Colonic mucosa (tissue), 4 donors: Measurements from ENCODE around the gene MAJIN. TPM values are rescaled to one million over a fixed set of nuclear protein-coding genes. Genes with fewer than 3 reads are reported as not detected.
A peak's percentile ranks its signal among the peaks of the same experiment; 100 is the strongest.
"Not testable (repeated sequence)": the region's sequence is repeated elsewhere in the genome, so short reads cannot be mapped to it uniquely, and the experiment has no call there.

ENCODE experiments used
- DNase-seq: peaks from one replicate; pipeline ENCODE4 v3.0.0-alpha.2; 2020
- H3K27ac ChIP-seq: fragments of 200-600 bp; one replicate; pipeline ENCODE4 v1.8.0; 2021
- H3K27me3 ChIP-seq: fragments of 200-600 bp; one replicate; pipeline ENCODE4 v1.8.0; 2021
- H3K36me3 ChIP-seq: fragments of 200-600 bp; one replicate; pipeline ENCODE4 v1.8.0; 2021
- H3K4me1 ChIP-seq: fragments of 200-600 bp; one replicate; pipeline ENCODE4 v1.8.0; 2021; ENCODE audit warnings: mild to moderate bottlenecking
- H3K4me3 ChIP-seq: fragments of 200-600 bp; one replicate; pipeline ENCODE4 v1.8.0; 2021
- H3K9ac ChIP-seq, 2 donors: one replicate each; pipeline ENCODE4 v1.7.0; 2013; ENCODE audit warnings: control low read depth in 2 of 2, low read depth in 2 of 2, low read length in 2 of 2
- H3K9me3 ChIP-seq: fragments of 200-600 bp; one replicate; pipeline ENCODE4 v1.8.0; 2021
- CTCF ChIP-seq: fragments of 200-600 bp; IDR thresholded peaks from one replicate; pipeline ENCODE4 v1.8.0; 2022; ENCODE audit warnings: antibody characterized with exemption, mild to moderate bottlenecking
- intact Hi-C: fragments of 100-400 bp; cut with DNase I; formaldehyde crosslinking; loops from one replicate; pipeline ENCODE4 v1.14.1; 2022
- total RNA-seq, 2 donors: library from RNA; stranded (reverse); fragmentation: NEBNext Ultra II Directional in 1 of 2; extraction: Animal tissue kit (Norgen Biotek cat#: 25700) in 1 of 2; gene quantifications; one replicate each; pipeline ENCODE4 v1.2.1, GENCODE V29; 2021
- donor health status: healthy.
- donor health status: DM: no; HTN: no; CAD: no.
- donor health status: DM: no; HTN: no; CAD: no.

Gene MAJIN
- total RNA-seq, 2 donors from 2014 or later: not detected

- Histone ChIP-seq H3K9ac (no peak overlapping the region), H3K27me3 (no peaks in the 10 kb centered on the region), H3K36me3 (no peaks in the 10 kb centered on the region), H3K4me1 (no peaks in the 10 kb centered on the region), H3K9me3 (no peaks in the 10 kb centered on the region), H3K27ac (no peak overlapping the region), H3K4me3 (no peak overlapping the region)
- DNase-seq: no peak
- intact Hi-C loops: loop anchor here (10.0 kb wide), 1 partner anchor 55 kb away; the partner anchor contains the start of gene GPHA2
- no peak for TF ChIP-seq CTCF
Measured at GRCh38 chr11:64989416-64989815, 17.5 kb upstream of the MAJIN start.

GRCh38 chr11:64987998-64988854 lies 16.3 kb upstream of the MAJIN start:
- TF ChIP-seq CTCF: no peak
- H3K4me1 ChIP-seq: no peaks in the 10 kb centered on the region
- H3K9me3 ChIP-seq: no peaks in the 10 kb centered on the region
- DNase-seq: no peak
- no peaks in the 10 kb centered on the region for H3K27me3 ChIP-seq
- intact Hi-C loops: loop anchor here (10.0 kb wide), 1 partner anchor 53 kb away; the partner anchor contains the start of gene GPHA2
- H3K36me3 ChIP-seq: no peaks in the 10 kb centered on the region
- no peak overlapping the region for H3K9ac ChIP-seq
- H3K27ac ChIP-seq: no peak overlapping the region
- H3K4me3 ChIP-seq: no peak overlapping the region

- not testable (repeated sequence) for H3K27me3 ChIP-seq, H3K9ac ChIP-seq, H3K4me3 ChIP-seq, H3K9me3 ChIP-seq, H3K4me1 ChIP-seq, DNase-seq, H3K36me3 ChIP-seq, H3K27ac ChIP-seq
- intact Hi-C loops: loop anchor here (10.0 kb wide), 1 partner anchor 49 kb away; the partner anchor contains the start of gene GPHA2
Measured at GRCh38 chr11:64983339-64983738, 11.4 kb upstream of the MAJIN start.

GRCh38 chr11:64976651-64977050 lies 4.7 kb upstream of the MAJIN start:
- H3K9me3 ChIP-seq: no peaks in the 10 kb centered on the region
- no peaks in the 10 kb centered on the region for H3K36me3 ChIP-seq
- no peak for DNase-seq
- H3K4me1 ChIP-seq: peaks cover 1% of the 10 kb centered on the region
- no peak overlapping the region for H3K9ac ChIP-seq
- H3K27me3 ChIP-seq: no peaks in the 10 kb centered on the region
- intact Hi-C loops: no loop called here
- no peak overlapping the region for H3K4me3 ChIP-seq
- no peak for TF ChIP-seq CTCF
- H3K27ac ChIP-seq: no peak overlapping the region

- no peak for TF ChIP-seq CTCF
- intact Hi-C loops: no loop called here
- Histone ChIP-seq H3K4me3 (no peak overlapping the region), H3K27me3 (no peaks in the 10 kb centered on the region), H3K36me3 (no peaks in the 10 kb centered on the region), H3K9me3 (no peaks in the 10 kb centered on the region), H3K27ac (no peak overlapping the region), H3K4me1 (peaks cover 8% of the 10 kb centered on the region), H3K9ac (no peak overlapping the region)
- DNase-seq: no peak
Measured at GRCh38 chr11:64974124-64974523, 2.2 kb upstream of the MAJIN start.

GRCh38 chr11:64970731-64971151 lies 1.2 kb downstream of the MAJIN start:
- H3K36me3 ChIP-seq: no peaks in the 10 kb centered on the region
- TF ChIP-seq CTCF: no peak
- intact Hi-C loops: no loop called here
- H3K4me3 ChIP-seq: no peak overlapping the region
- no peak overlapping the region for H3K9ac ChIP-seq
- H3K27ac ChIP-seq: peak overlapping the region; percentile 75
- no peaks in the 10 kb centered on the region for H3K9me3 ChIP-seq
- H3K27me3 ChIP-seq: no peaks in the 10 kb centered on the region
- DNase-seq: peak; percentile 61
- peaks cover 8% of the 10 kb centered on the region for H3K4me1 ChIP-seq
